C1 segment of cervical spinal cord (tissue), 14 donors: ENCODE measurements around the gene HSPG2.

Source experiments
- DNase-seq, 14 donors: peaks; one replicate each; lab custom pipeline; 2025; lab: John Stamatoyannopoulos, UW

HSPG2 gene

GRCh38 chr1:21899267-21899810, 37.8 kb downstream of the HSPG2 start:
- DNase-seq, result no peak

- DNase-seq, result no peak
These were observed 38.5 kb downstream of the HSPG2 start for GRCh38 chr1:21898326-21899200.

GRCh38 chr1:21897844-21898243, 39.3 kb downstream of the HSPG2 start:
- DNase-seq, result no peak

GRCh38 chr1:21896652-21897532, 40.2 kb downstream of the HSPG2 start:
- peak in 4 of 14 donors; percentile 6 to 37 (median 22) for DNase-seq

GRCh38 chr1:21896026-21896425, 41.1 kb downstream of the HSPG2 start:
- DNase-seq, result no peak

- no peak for DNase-seq
These were observed 42.9 kb downstream of the HSPG2 start for GRCh38 chr1:21894034-21894881.

GRCh38 chr1:21893046-21893805, 43.9 kb downstream of the HSPG2 start:
- no peak for DNase-seq

- no peak for DNase-seq
These were observed 45.3 kb downstream of the HSPG2 start for GRCh38 chr1:21891621-21892479.

- no peak for DNase-seq
These were observed 46.0 kb downstream of the HSPG2 start for GRCh38 chr1:21891081-21891480.

- no peak for DNase-seq
These were observed 48.6 kb downstream of the HSPG2 start for GRCh38 chr1:21888500-21888899.

GRCh38 chr1:21887796-21888195, 49.3 kb downstream of the HSPG2 start:
- no peak for DNase-seq

GRCh38 chr1:21887216-21887736, 49.8 kb downstream of the HSPG2 start:
- DNase-seq, result no peak

- DNase-seq, result no peak
These were observed 50.5 kb downstream of the HSPG2 start for GRCh38 chr1:21886486-21887215.

- no peak for DNase-seq
These were observed 51.7 kb downstream of the HSPG2 start for GRCh38 chr1:21885236-21886037.

GRCh38 chr1:21884456-21885235, 52.5 kb downstream of the HSPG2 start:
- DNase-seq, result no peak

GRCh38 chr1:21882721-21883415, 54.2 kb downstream of the HSPG2 start:
- DNase-seq, result no peak
